GM21576 (cell line): Measurements from ENCODE around the gene HDAC7.

Experiments
- ATAC-seq: cut with Tn5 transposase; IDR thresholded peaks from one replicate; pipeline ENCODE4 v1.9.1; 2021; ENCODE audit warnings: mild to moderate bottlenecking, moderate library complexity; ENCODE audit not compliant: unreplicated experiment

Gene HDAC7

DNA sequence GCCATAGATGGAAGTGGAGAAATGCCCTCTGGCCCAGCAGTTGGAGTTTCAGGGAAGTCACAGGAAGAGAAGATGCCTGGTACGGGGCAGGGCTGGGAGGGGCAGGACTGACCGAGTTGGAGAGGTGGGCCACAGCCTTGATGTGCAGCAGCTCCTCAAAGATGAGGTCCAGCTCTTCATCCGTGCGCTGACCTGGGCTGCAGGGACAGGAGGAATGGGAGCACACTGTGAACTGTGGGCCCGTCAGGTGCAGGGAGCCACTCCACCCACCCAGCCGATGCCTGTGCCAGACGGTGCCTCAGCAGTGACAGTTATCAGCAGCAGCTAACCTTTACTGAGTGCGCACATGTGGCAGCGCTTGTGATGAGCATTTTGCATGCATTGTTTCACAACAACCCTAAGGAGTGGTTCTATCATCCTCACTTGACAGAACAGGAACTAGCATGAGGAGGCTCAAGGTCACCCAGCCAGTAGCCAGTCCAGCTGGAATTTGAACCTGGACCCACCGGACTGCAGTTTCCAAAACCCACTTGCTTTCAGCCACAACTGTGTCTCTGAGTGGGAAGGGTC is 69.4 kb downstream of the HDAC7 start:
- no peak for ATAC-seq

DNA sequence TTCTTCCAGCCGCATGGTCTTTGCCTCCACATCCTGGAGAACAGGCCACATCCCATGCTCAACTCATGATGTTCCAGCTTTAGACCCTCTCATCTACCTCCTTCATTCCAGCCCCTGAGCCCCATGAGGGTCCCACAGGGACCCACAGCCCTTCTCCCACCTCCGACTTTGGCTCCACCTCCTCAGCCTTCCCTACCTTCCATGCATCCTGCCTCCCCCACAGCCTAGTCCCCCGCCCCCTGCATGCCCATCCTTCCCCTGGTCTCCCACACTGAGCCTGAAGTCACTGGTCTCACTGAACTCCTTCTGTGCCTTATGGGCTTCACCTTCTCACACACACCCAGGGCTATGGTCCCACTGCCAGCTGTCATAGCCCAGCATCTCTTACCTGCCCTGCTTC is 70.8 kb downstream of the HDAC7 start:
- no peak for ATAC-seq

GRCh38 chr12:47748507-47748828 is 71.2 kb downstream of the HDAC7 start:
- ATAC-seq = no peak

DNA sequence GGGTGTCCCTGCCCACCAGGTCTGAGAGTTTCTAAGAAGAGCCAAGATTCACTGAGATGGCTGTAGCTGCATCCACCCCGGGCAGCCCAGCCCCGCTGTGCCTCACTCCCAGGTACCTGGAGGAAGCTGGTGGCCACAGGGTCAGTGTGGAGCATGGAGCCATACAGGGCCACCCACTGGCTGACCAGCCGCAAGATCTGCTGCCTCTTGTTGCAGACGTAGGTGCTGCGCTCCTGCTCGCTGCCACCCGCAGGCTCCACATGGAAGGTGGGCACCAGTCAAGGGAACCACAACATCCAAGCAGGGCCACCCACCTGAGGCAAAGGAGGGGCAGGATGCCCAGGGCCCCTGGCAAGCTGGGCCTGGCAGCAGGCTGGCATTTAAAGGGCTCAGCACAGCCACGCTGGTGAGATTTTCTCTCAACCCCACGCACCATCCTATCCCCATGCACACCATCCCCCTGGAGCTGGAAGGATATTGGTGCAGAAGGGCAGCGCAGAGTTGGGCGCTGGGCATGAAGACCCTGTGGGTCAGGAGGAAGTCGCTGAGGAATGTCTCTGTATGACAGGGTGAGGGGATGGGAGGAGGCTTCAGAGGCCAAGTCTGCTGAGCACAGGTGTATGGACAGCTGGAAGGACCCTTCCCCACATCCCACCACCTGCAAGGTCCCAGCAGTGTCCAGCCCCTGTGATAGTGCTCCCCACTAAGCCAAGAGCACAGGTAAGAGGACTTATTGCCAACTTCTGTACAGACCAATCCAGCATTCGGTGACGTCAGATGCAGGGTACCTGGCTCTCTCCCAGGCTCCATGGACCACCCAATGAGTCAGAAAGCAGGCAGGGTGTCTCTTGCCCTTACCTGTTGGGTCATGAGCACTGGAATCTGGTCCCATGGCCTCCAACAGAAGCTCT is 71.9 kb downstream of the HDAC7 start:
- ATAC-seq = no peak

DNA sequence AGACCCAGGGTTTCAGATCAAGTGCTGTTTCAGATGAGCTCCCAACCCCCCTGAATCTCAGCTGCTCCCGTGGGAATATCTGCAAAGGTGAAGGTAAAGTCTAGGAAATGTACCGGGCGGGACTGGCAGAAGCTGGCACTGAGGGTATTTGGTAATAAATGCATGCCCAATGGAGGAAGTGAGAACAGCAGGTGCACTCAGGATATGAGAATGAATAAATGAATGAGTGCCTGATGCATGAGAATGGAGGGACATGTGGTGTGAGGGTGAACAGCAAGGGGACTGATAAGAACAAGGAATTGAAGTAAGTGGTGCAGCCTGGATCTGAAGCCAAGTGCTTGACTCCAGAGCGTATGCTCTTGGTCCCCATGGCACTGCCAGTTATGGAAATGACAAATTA is 72.6 kb downstream of the HDAC7 start:
- peak; percentile 42 for ATAC-seq

DNA sequence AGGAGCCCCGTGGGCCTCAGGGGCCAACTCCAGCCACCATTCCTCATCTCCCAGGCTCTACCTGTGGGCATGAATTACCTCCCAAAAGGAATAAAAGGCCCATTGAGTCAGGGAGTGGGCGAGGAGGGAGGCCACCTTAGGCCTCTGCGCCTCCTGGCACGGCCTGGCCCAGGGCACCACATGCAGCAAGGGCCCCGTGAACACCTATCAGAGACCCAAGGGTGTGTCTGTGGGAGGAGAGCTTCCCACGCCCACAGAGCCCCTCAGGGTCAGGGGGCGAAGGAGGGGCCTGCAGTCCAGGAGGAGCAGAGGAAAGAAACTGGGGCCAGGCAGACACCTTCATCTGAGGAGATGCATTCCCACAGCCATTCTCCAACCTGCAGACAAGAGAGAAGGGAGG is 73.2 kb downstream of the HDAC7 start:
- no peak for ATAC-seq

GRCh38 chr12:47746073-47746472 is 73.6 kb downstream of the HDAC7 start:
- no peak for ATAC-seq

GRCh38 chr12:47745485-47746041 is 74.1 kb downstream of the HDAC7 start:
- no peak for ATAC-seq

- no peak for ATAC-seq
These were observed 74.8 kb downstream of the HDAC7 start for GRCh38 chr12:47744778-47745436.

- no peak for ATAC-seq
These were observed 75.6 kb downstream of the HDAC7 start for GRCh38 chr12:47744005-47744651.

GRCh38 chr12:47743311-47743860 is 76.3 kb downstream of the HDAC7 start:
- ATAC-seq = no peak

DNA sequence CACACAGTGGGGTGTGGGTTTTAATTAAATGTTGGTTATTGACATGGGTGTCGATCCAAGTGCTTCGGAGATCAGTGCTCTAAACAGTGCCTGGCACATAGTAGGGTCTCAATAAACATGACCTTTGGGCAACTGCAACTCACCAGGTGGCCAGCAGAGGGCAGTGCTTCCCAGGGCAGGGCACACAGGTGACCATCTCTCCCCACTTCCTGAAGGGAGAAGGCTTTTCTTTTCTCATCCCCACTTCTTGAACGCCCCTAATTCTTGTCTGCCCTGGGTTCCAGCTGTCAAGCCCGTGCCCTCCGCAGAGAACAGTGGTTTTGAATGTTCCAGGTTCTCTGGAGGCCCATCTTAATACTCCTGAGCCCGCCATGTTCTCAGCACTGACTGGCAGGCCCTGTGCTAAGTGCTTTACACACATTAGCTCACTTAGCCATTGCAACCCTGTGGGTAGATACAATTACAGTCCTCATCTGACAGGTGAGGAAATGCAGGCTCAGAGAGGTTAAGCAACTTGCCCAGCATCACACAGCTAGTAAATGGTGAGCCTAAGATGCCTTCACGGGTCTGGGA is 77.4 kb downstream of the HDAC7 start:
- ATAC-seq = no peak

- ATAC-seq = no peak
These were observed 78.4 kb downstream of the HDAC7 start for GRCh38 chr12:47741340-47741703.

- peak; percentile 55 for ATAC-seq
These were observed 78.9 kb downstream of the HDAC7 start for GRCh38 chr12:47740606-47741339.

DNA sequence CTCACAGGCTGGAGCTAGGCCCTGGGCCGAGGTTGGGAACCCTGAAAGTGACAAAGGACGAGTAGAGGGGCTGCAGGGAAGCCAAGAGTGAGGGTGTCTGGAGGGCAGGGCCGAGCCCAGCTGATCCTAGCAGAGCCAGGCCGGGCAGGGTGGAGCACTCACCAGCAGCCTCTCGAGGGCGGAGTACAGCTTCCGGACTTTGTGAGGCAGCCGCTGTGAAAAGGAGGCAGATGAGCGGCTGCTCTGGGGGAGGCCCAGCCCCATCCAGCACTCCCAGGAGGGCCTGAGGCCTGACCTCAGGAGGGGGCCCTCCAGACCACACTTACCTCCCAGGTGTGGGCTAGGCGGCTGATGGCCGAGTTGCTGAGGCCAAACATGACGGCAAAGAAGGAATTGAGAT is 79.7 kb downstream of the HDAC7 start:
- ATAC-seq = peak; percentile 63

GRCh38 chr12:47739297-47739696 is 80.4 kb downstream of the HDAC7 start:
- ATAC-seq = no peak

- no peak for ATAC-seq
These were observed 81.6 kb downstream of the HDAC7 start for GRCh38 chr12:47737936-47738594.

- ATAC-seq = no peak
These were observed 82.6 kb downstream of the HDAC7 start for GRCh38 chr12:47736877-47737676.

GRCh38 chr12:47736216-47736615 is 83.5 kb downstream of the HDAC7 start:
- no peak for ATAC-seq
